Measurements from ENCODE around the gene SLC17A6.

Gene SLC17A6

GRCh38 chr11:22390283-22390655 is 52.1 kb downstream of the SLC17A6 start:
- DNase-seq: no peak

DNA sequence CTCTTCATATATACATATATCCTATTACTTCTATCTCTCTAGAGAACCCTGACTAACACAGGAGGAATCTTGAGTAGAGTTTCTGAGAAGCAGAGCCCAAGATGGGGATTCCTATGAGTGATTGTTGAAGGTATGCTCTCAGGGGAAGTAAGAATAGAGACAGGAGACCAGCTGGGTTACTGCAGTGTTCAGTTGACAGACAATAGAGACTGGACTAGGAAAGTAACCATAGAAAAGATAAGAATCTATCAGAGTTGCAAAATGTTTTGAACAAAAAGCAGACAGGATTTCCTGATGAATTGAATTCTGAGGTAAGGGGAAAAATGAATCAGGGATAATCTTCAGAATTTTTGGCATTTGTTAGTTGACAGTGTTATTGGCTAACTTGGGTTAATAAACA is 54.4 kb downstream of the SLC17A6 start:
- peak; percentile 45 for DNase-seq

- DNase-seq: no peak
These were observed 67.2 kb downstream of the SLC17A6 start for GRCh38 chr11:22405377-22405776.

GRCh38 chr11:22407267-22407666 is 69.1 kb downstream of the SLC17A6 start:
- no peak for DNase-seq

GRCh38 chr11:22407921-22408320 is 69.7 kb downstream of the SLC17A6 start:
- no peak for DNase-seq

GRCh38 chr11:22415476-22415875 is 77.3 kb downstream of the SLC17A6 start:
- peak; percentile 20 for DNase-seq

- peak; percentile 5 for DNase-seq
These were observed 78.3 kb downstream of the SLC17A6 start for GRCh38 chr11:22416462-22416861.

DNA sequence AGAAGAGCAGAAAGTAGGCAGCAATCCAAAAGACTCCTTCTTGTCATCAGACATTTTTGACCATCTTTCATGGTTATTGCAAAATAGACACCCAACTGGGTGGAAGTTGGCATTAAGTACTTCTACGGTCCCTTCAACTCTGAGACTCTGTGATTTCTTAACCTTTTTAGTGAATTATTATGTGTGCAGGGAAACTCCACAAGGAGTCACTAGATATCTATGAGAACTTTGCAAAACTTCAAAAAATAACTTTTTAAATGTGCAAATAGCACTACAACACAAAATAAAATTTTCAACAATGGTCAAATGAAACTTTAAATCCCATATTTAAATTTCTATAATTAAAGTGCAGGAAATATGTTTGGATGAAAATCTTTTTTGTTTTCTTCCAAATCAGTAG is 88.7 kb downstream of the SLC17A6 start:
- DNase-seq: no peak

Data from fibroblast of skin of right biceps (primary cell).